ENCODE results near the gene EGFLAM.

- TF ChIP-seq POLR2A (IDR thresholded peaks at IDR 0.05) = no peak
- TF ChIP-seq, protein P1, sequence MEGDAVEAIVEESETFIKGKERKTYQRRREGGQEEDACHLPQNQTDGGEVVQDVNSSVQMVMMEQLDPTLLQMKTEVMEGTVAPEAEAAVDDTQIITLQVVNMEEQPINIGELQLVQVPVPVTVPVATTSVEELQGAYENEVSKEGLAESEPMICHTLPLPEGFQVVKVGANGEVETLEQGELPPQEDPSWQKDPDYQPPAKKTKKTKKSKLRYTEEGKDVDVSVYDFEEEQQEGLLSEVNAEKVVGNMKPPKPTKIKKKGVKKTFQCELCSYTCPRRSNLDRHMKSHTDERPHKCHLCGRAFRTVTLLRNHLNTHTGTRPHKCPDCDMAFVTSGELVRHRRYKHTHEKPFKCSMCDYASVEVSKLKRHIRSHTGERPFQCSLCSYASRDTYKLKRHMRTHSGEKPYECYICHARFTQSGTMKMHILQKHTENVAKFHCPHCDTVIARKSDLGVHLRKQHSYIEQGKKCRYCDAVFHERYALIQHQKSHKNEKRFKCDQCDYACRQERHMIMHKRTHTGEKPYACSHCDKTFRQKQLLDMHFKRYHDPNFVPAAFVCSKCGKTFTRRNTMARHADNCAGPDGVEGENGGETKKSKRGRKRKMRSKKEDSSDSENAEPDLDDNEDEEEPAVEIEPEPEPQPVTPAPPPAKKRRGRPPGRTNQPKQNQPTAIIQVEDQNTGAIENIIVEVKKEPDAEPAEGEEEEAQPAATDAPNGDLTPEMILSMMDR (IDR thresholded peaks at IDR 0.05) = peak in 1 of 3 experiments; percentile 18
These were observed at the start of gene EGFLAM for GRCh38 chr5:38258319-38259061.

All from testis (tissue), 2 donors.